Eye (tissue), 1 donor: Measurements from ENCODE around the gene FGF12.

Experiments
- DNase-seq: peaks from one replicate; pipeline ENCODE4 v3.0.0-alpha.2; 2015

The FGF12 gene

DNA sequence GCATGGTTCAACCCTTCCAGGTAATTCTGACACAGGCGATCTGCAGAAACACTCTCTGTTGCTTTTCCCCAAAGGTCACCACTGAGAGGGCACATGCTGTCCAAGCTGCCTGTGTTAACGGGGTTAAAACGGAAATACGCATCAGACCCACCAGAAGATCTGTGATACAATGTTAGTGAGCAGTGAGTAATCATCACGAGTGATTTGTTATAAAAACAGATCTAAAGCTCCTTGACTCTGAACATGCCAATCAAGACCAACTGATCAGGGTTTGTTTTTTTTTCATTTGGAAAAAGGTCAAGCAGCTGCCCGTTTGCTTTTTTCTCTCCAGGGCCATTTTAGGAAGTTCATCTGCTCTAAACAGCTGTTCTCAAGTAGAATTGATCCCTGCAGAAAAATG is 43.2 kb downstream of the FGF12 start:
- DNase-seq, result peak; percentile 6

DNA sequence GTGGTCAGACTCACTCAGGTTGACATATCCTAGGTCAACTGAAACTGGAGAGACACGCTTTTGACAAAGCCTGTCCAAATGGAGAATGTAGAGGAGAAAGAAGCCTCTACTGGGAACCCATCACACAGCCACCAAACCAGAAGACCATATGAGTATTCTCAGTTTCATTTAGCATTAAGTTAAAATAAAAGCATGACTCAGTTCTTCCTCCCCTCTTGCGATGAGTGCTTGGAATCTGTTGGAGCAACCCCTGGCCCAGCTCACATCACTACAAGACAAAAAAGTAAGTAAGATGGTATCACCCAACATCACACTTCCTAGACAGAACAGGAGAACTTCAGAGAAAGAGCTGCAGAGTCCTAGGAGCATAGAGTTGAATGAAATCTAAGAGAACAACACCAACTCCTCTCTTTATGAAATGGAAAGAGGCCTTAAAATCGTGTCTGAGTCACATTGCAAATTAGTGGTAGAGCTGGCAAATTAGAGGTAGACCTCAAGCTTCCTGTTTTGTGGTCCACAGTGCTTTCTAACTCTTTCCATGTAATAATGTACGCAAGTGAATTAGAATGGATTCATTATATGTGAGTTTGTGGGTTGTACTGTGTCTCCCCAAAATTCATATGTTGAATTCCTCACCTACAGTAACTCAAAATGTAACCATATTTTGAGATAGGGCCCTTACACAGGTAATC is 51.2 kb downstream of the FGF12 start:
- no peak for DNase-seq

- DNase-seq, result no peak
Measured at GRCh38 chr3:192655628-192656027, 71.7 kb downstream of the FGF12 start.

DNA sequence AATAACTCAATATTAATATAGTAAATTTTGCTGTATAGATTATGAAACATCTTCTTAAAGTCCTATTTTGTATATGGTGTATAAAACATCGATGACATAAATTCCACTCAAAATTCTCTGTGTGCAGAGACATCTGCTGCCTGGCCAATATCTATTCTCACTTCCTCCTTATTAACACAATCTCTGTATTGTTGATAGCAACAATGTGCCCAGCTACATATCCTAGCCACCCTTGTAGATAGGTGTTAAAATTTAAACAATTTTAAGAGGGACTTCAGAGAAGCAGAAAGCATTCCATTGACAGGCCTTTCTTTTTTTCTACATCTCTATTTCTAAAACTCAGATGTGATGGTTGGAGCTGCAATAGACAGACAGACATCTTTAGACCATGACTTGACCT is 72.3 kb downstream of the FGF12 start:
- no peak for DNase-seq

DNA sequence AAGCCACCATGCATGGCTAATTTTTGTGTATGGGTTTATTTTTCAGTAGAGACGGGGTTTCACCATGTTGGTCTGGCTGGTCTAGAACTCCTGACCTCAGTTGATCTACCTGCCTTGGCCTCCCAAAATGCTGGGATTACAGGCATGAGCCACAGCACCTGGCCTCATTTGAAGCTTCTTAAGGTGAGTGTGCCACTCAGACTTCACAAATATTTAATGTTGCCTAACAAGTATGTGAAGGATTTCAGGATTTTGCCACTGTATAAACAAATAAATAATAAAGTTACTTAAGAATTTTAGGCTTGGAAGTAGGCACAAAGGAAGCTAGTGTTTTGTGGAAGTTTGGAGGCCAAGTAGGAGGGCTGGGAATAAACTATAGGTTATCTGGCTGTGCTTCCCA is 73.5 kb downstream of the FGF12 start:
- DNase-seq, result no peak

GRCh38 chr3:192652727-192653126 is 74.6 kb downstream of the FGF12 start:
- no peak for DNase-seq

- no peak for DNase-seq
Measured at GRCh38 chr3:192651836-192652512, 75.4 kb downstream of the FGF12 start.

DNA sequence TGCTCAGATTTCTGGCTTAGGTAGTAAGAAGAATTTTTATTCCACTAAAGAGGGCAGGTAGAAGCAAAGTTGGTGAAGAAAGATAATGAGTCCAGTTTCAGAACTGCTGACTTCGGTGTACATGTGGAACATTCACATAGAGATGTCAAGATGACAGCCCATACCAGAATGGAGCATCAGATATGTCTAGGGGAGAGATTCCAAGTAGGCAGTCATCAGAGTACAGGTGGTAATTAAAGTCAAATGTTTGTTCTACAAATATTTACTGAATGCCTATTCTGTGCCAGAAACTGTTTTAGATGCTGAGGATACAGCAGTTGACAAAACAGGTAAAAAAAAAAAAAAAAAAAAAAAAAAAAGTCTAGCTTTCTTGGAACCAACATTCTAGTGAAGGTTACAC is 81.9 kb downstream of the FGF12 start:
- DNase-seq, result no peak

GRCh38 chr3:192642651-192643050 is 84.7 kb downstream of the FGF12 start:
- no peak for DNase-seq

GRCh38 chr3:192641919-192642318 is 85.4 kb downstream of the FGF12 start:
- DNase-seq, result no peak

DNA sequence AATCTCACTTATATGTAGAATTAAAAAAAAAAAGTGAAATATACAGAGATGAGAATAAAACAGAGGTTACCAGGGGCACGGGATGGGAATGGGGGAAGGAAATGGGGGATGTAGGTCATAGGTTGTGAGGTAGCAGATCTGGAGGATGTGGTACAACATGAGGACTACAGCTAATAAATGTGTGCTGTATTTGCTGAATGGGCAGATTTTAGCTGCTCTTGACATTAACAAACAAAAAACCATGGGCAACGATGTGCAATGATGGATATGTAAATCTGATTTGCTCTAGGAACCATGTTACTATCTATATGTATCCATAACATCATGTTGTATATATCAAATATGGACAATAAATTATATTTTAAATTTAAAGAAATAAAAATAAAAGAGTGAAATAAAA is 87.4 kb downstream of the FGF12 start:
- DNase-seq, result no peak

GRCh38 chr3:192637803-192638202 is 89.5 kb downstream of the FGF12 start:
- no peak for DNase-seq

DNA sequence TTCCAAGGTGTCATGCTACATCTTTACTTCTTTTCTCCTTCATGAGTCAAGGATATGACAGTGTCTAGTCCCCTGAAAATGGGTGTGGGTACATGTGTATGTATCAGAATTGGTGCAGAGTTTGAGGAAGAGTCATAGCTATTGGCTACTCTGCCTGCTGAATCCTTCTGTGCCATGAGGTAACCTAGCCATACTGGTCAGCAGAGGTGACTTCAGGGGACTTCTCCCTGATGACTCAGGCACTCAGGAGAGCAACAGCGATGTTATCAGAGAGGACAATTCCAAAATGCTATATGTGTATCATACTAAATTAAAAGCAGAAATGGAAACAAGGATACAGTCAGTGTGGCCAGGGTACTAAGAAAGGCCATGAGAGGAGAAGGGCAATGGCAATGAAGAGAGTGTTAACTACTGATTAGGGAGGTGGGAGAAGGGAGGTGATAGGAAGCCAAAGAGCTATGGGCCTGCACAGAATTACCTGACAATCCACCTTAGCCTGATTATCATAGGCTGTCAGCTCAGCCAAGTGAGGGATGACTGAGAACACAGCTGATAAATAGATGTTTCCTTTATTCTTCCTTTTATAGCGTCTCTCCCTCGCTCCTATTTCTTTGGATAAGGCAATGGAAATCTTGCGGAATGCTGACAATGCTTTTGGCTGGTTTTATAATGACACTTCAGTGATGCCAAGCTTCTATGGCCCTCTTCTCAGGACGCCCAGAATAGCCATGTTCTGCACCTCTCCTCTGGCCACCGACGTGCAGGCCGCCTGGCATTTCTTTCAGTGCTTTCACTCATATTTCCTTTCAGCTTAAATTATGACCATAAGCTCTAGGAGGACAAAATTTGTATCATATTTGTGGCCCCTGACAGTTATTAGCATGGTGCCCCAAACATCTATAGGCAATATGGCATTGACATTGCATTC is 90.6 kb downstream of the FGF12 start:
- no peak for DNase-seq

GRCh38 chr3:192629429-192629828 is 97.9 kb downstream of the FGF12 start:
- no peak for DNase-seq

GRCh38 chr3:192621909-192622308 is 105.4 kb downstream of the FGF12 start:
- DNase-seq, result no peak

DNA sequence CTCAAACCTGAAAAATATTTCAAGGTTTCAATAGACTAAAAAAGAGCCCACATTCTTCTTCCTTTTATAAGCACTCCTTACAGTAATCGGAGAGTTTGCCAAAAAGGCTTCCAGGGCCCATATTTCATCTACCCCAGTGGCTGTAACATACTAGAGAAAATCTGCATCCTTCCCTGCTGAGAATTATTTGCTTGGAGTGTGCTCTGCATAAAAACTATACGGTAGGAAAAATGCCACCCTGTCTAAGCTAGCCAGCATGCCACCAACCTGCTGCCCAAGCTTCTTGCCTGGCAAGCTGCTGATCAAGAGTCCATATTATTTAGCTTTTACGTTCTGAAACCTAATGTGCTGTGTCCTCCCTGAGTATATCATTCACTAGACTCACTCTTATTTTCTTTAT is 107.1 kb downstream of the FGF12 start:
- no peak for DNase-seq

GRCh38 chr3:192611411-192611810 is 115.9 kb downstream of the FGF12 start:
- DNase-seq, result no peak

DNA sequence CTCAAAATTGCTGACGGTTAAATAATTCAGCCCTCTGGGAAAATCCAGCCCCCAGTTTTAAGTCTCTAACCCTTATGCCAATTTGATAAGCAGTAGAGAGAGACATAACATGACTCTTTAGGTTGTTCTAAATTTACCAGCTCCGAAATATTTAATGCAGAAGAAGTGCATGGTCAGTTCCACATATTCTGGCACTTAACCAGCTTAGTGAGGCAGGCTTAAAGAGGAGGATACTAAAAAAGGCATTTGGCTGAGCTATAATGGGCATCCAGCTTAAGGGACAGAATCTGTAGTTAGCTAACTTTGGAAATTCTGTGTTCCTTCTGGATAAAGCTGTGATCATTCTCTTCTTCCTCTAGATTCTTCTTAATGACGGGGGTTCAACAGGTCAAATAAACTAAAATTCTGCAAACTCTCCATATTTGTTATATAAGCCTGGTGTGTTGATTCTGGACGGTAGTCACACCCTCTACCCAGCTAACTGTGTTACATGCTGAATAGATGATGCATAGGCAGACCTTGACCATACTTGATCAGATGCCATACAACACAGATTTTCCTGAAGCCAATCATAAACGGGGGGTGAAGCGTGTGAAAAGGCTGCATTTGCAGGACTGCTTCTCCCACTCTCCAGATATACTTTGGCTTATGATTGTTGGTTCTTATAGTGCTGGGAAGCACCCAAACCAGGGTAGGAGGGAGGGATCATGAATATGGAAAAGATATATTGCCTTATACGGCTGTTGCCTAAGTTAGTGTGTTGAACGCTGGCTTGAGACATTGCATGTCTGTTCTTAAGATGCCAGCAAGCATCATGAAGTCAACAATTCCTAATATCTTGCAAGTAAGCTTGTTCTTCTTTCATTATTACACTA is 118.4 kb downstream of the FGF12 start:
- no peak for DNase-seq

DNA sequence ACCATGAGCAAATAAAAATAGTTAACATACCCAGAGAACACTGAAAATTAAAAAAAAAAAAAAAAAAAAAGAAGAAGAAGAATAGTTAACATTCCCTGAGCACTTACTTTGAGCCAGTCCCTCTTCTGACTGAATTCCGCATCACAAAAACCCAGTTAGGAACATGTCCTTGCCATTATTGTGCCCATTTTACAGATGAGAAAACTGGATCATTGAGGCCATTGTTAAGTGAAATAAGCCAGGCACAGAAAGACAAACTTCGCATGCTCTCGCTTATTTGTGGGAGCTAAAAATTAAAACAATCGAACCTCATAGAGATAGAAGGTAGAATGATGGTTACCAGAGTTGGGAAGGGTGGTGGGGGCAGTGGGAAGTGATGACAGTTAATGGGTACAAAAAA is 119.5 kb downstream of the FGF12 start:
- no peak for DNase-seq

- DNase-seq, result no peak
Measured at GRCh38 chr3:192597913-192598312, 129.4 kb downstream of the FGF12 start.

DNA sequence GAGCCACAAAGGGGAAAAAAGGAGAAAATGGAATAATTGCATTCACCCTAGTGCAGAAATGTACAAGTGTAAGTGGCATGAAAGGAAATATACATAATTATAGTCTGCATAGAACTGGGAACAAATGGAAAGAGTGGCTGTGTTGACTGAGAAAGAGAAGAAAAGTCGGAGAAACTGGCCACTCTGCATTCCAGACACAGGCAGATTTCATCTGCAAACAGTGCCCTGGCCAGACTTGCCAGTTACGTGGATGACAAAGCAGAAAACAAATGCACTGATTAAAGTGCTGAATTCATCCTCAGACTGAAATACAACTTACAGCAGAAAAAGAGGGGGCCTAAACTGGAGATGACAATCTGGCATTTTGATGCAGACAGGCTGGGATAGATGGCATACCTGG is 129.8 kb downstream of the FGF12 start:
- DNase-seq, result peak; percentile 1

- no peak for DNase-seq
Measured at GRCh38 chr3:192578729-192579128, 148.6 kb downstream of the FGF12 start.

GRCh38 chr3:192577811-192578210 is 149.5 kb downstream of the FGF12 start:
- no peak for DNase-seq
